Hepatocyte (in vitro differentiated cells): ENCODE results near the gene WDR18. TPM values are rescaled to one million over a fixed set of nuclear protein-coding genes. Genes with fewer than 3 reads are reported as not detected.
A peak's percentile ranks its signal among the peaks of the same experiment; 100 is the strongest.

Experiments
- DNase-seq: peaks from one replicate; pipeline ENCODE4 v3.0.0-alpha.2; 2016; ENCODE audit warnings: low spot score
- H2AFZ ChIP-seq: fragments of 200-600 bp; sonication (generic); 2 replicates; pipeline ENCODE4 v1.6.0; 2016; ENCODE audit warnings: antibody characterized with exemption, mild to moderate bottlenecking
- H3K27ac ChIP-seq: fragments of 200-600 bp; sonication (generic); 2 replicates; pipeline ENCODE4 v1.5.1; 2016; ENCODE audit warnings: mild to moderate bottlenecking
- H3K27me3 ChIP-seq: fragments of 200-600 bp; sonication (generic); 2 replicates; pipeline ENCODE4 v1.6.1; 2016
- H3K36me3 ChIP-seq: fragments of 200-600 bp; sonication (generic); replicated peaks from 2 replicates; pipeline ENCODE4 v1.5.1; 2016; ENCODE audit warnings: low read depth; ENCODE audit not compliant: insufficient read depth
- H3K4me1 ChIP-seq: fragments of 200-600 bp; sonication (generic); 2 replicates; pipeline ENCODE4 v1.5.1; 2016; ENCODE audit warnings: mild to moderate bottlenecking, moderate library complexity; ENCODE audit not compliant: insufficient read depth
- H3K4me2 ChIP-seq: fragments of 200-600 bp; sonication (generic); 2 replicates; pipeline ENCODE4 v1.6.0; 2016
- H3K4me3 ChIP-seq: fragments of 200-600 bp; sonication (generic); 2 replicates; pipeline ENCODE4 v1.5.1; 2016; ENCODE audit warnings: mild to moderate bottlenecking
- H3K79me2 ChIP-seq: fragments of 200-600 bp; sonication (generic); 2 replicates; pipeline ENCODE4 v1.6.0; 2017; ENCODE audit warnings: mild to moderate bottlenecking
- H3K9me2 ChIP-seq: fragments of 200-600 bp; sonication (generic); replicated peaks from 2 replicates; pipeline ENCODE4 v1.6.0; 2017; ENCODE audit warnings: mild to moderate bottlenecking; ENCODE audit not compliant: insufficient read depth
- H3K9me3 ChIP-seq: fragments of 200-600 bp; sonication (generic); 2 replicates; pipeline ENCODE4 v1.5.1; 2016; ENCODE audit warnings: low read depth, mild to moderate bottlenecking
- H4K20me1 ChIP-seq: fragments of 200-600 bp; sonication (generic); 2 replicates; pipeline ENCODE4 v1.6.0; 2016; ENCODE audit warnings: mild to moderate bottlenecking; ENCODE audit not compliant: insufficient read depth, poor library complexity, severe bottlenecking
- EZH2 ChIP-seq: fragments of 200-600 bp; sonication (generic); IDR thresholded peaks from 2 replicates; pipeline ENCODE4 v1.6.1; 2016; ENCODE audit warnings: antibody characterized with exemption, mild to moderate bottlenecking, borderline replicate concordance
- EZH2phosphoT487 ChIP-seq: fragments of 200-600 bp; sonication (generic); IDR thresholded peaks from one replicate; pipeline ENCODE4 v1.6.1; 2018; ENCODE audit warnings: antibody characterized with exemption, mild to moderate bottlenecking, low read depth, moderate library complexity; ENCODE audit not compliant: unreplicated experiment, severe bottlenecking
- WGBS: methylation state at CpG from one replicate; pipeline ENCODE4 v1.1.6; 2016; ENCODE audit warnings: low lambda C conversion rate; ENCODE audit errors: missing lambda C conversion rate; 5-methylcytosine and 5-hydroxymethylcytosine counted together
- polyA plus RNA-seq: library from polyadenylated mRNA; unstranded; fragments of >200 nt; fragmentation: Nextera tagmentation; extraction: Ambion mirVana; gene quantifications from 2 replicates; pipeline ENCODE4 v1.2.1, GENCODE V29; 2016
- total RNA-seq: library from RNA; depleted of rRNA; stranded (reverse); fragments of >200 nt; gene quantifications from 2 replicates; pipeline ENCODE4 v1.2.3, GENCODE V29; 2014
- TF ChIP-seq, protein P1 (sequence below): fragments of 200-600 bp; sonication (generic); IDR thresholded peaks from 2 replicates; pipeline ENCODE4 v1.5.1; 2016; ENCODE audit warnings: antibody characterized with exemption, mild to moderate bottlenecking; ENCODE audit not compliant: poor library complexity

The WDR18 gene
- total and polyA plus RNA-seq, 2 experiments from 2014 or later, result 60.0 to 169 TPM

GRCh38 chr19:986083-986482 is 1.9 kb downstream of the WDR18 start:
- H3K27ac ChIP-seq, result no peak overlapping the region
- no peaks in the 10 kb centered on the region for H3K27me3 ChIP-seq
- H3K4me2 ChIP-seq, result no peak overlapping the region
- H4K20me1 ChIP-seq, result no peaks in the 10 kb centered on the region
- H3K4me1 ChIP-seq, result peaks cover 12% of the 10 kb centered on the region
- no peaks in the 10 kb centered on the region for H3K9me3 ChIP-seq
- H3K9me2 ChIP-seq, result no peaks in the 10 kb centered on the region
- no peak overlapping the region for H2AFZ ChIP-seq
- H3K79me2 ChIP-seq, result peaks cover 16% of the 10 kb centered on the region
- no peak for DNase-seq
- no peaks in the 10 kb centered on the region for H3K36me3 ChIP-seq
- TF ChIP-seq EZH2, result no peak
- TF ChIP-seq, protein P1, sequence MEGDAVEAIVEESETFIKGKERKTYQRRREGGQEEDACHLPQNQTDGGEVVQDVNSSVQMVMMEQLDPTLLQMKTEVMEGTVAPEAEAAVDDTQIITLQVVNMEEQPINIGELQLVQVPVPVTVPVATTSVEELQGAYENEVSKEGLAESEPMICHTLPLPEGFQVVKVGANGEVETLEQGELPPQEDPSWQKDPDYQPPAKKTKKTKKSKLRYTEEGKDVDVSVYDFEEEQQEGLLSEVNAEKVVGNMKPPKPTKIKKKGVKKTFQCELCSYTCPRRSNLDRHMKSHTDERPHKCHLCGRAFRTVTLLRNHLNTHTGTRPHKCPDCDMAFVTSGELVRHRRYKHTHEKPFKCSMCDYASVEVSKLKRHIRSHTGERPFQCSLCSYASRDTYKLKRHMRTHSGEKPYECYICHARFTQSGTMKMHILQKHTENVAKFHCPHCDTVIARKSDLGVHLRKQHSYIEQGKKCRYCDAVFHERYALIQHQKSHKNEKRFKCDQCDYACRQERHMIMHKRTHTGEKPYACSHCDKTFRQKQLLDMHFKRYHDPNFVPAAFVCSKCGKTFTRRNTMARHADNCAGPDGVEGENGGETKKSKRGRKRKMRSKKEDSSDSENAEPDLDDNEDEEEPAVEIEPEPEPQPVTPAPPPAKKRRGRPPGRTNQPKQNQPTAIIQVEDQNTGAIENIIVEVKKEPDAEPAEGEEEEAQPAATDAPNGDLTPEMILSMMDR, result no peak
- H3K4me3 ChIP-seq, result no peak overlapping the region
- 99% methylated on average over 14 of the region's 14 CpGs for WGBS

DNA sequence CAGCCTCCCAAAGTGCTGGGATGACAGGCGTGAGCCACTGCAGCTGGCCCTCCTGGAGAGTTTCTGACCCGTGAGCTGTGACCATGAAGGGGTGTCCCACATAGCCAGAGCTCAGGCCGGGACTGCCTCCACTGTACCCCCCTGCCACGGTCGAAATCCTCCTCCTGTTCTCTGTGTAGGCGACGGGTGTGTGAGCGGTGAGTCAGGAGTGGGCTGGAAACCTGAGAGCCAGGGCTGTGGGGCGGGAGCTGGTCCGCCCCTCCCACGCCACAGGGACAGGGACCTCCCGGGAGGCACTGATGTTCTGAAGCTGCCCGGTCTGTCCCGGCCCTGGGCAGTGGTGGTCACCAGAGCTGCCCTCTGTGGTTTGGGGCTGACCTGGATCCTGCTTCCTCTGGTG is 3.9 kb downstream of the WDR18 start:
- no peaks in the 10 kb centered on the region for H3K36me3 ChIP-seq

GRCh38 chr19:988510-988909 is 4.4 kb downstream of the WDR18 start:
- TF ChIP-seq EZH2phosphoT487 (no peak), EZH2 (no peak)
- TF ChIP-seq, protein P1, result no peak
- Histone ChIP-seq H3K27ac (no peak overlapping the region), H3K36me3 (no peaks in the 10 kb centered on the region), H3K4me3 (no peak overlapping the region), H3K4me1 (peaks cover 4% of the 10 kb centered on the region), H3K4me2 (no peak overlapping the region), H3K27me3 (no peaks in the 10 kb centered on the region), H3K9me3 (no peaks in the 10 kb centered on the region), H3K79me2 (peaks cover 15% of the 10 kb centered on the region), H2AFZ (no peak overlapping the region), H4K20me1 (no peaks in the 10 kb centered on the region), H3K9me2 (no peaks in the 10 kb centered on the region)
- WGBS, result 96% methylated on average over 15 of the region's 15 CpGs
- no peak for DNase-seq

More for the DNA sequence above, 3.9 kb downstream of the WDR18 start:
- DNase-seq, result no peak
- H3K4me2 ChIP-seq, result no peak overlapping the region
- peaks cover 16% of the 10 kb centered on the region for H3K79me2 ChIP-seq
- H3K9me2 ChIP-seq, result no peaks in the 10 kb centered on the region
- no peaks in the 10 kb centered on the region for H3K27me3 ChIP-seq
- H3K4me1 ChIP-seq, result peaks cover 8% of the 10 kb centered on the region
- no peak overlapping the region for H2AFZ ChIP-seq
- 95% methylated on average over 14 of the region's 14 CpGs for WGBS
- no peak for TF ChIP-seq EZH2
- no peak overlapping the region for H3K4me3 ChIP-seq
- H3K9me3 ChIP-seq, result no peaks in the 10 kb centered on the region
- no peaks in the 10 kb centered on the region for H4K20me1 ChIP-seq
- H3K27ac ChIP-seq, result no peak overlapping the region

GRCh38 chr19:989381-990081 is 5.4 kb downstream of the WDR18 start:
- no peak for DNase-seq
- Histone ChIP-seq H3K9me2 (no peaks in the 10 kb centered on the region), H3K79me2 (peaks cover 8% of the 10 kb centered on the region), H3K27ac (no peak overlapping the region), H3K4me1 (no peaks in the 10 kb centered on the region), H3K4me2 (no peak overlapping the region), H3K9me3 (no peaks in the 10 kb centered on the region), H3K36me3 (no peaks in the 10 kb centered on the region), H3K27me3 (no peaks in the 10 kb centered on the region), H3K4me3 (no peak overlapping the region), H4K20me1 (no peaks in the 10 kb centered on the region), H2AFZ (no peak overlapping the region)
- TF ChIP-seq, protein P1, result peak; percentile 12
- no peak for TF ChIP-seq EZH2
- WGBS, result 93% methylated on average over 25 of the region's 25 CpGs
